Natural killer cell (primary cell): ENCODE measurements around the gene CRB3. TPM values are rescaled to one million over a fixed set of nuclear protein-coding genes. Genes with fewer than 3 reads are reported as not detected.

Experiments
- ATAC-seq, 3 donors: fragments of 150-1000 bp in 2 of 3; fragments of 200-7000 bp in 1 of 3; cut with Tn5 transposase; 1 replicate in 1 of 3; 2 replicates in 2 of 3; pipeline ENCODE4 v1.10.0; 2021; ENCODE audit warnings: mild to moderate bottlenecking in 2 of 3, moderate library complexity in 2 of 3
- DNase-seq, 2 donors: peaks; one replicate each; pipeline versions ENCODE4 v3.0.0 to v3.0.0-alpha.2; 2013 to 2021; ENCODE audit warnings: mixed read lengths in 1 of 2
- H3K27ac ChIP-seq: one replicate; pipeline ENCODE4 v1.5.1; 2013; ENCODE audit warnings: mild to moderate bottlenecking, low read length
- H3K27me3 ChIP-seq: one replicate; pipeline ENCODE4 v1.6.1; 2013; ENCODE audit warnings: low read length; ENCODE audit not compliant: control insufficient read depth, insufficient read depth
- H3K36me3 ChIP-seq: one replicate; pipeline ENCODE4 v1.6.1; 2013; ENCODE audit warnings: low read length; ENCODE audit not compliant: control insufficient read depth, insufficient read depth
- H3K4me1 ChIP-seq: one replicate; pipeline ENCODE4 v1.6.1; 2013; ENCODE audit warnings: low read length; ENCODE audit not compliant: control insufficient read depth, insufficient read depth
- H3K4me3 ChIP-seq: one replicate; pipeline ENCODE4 v1.5.1; 2013; ENCODE audit warnings: low read length
- H3K9me3 ChIP-seq: one replicate; pipeline ENCODE4 v1.6.1; 2013; ENCODE audit warnings: low read length; ENCODE audit not compliant: control insufficient read depth, insufficient read depth
- H3K27ac Mint-ChIP-seq, 2 donors: one replicate each; pipeline ENCODE4 v1.8.0; 2022; ENCODE audit warnings: mild to moderate bottlenecking in 2 of 2, mixed read lengths in 2 of 2, moderate library complexity in 1 of 2
- H3K27me3 Mint-ChIP-seq, 2 donors: one replicate each; pipeline ENCODE4 v1.8.0; 2022; ENCODE audit warnings: low read depth in 2 of 2, mixed read lengths in 2 of 2
- H3K36me3 Mint-ChIP-seq: one replicate; pipeline ENCODE4 v1.8.0; 2022; ENCODE audit warnings: mixed read lengths
- H3K4me1 Mint-ChIP-seq, 2 donors: one replicate each; pipeline ENCODE4 v1.8.0; 2022; ENCODE audit warnings: mixed read lengths in 2 of 2
- H3K4me3 Mint-ChIP-seq: one replicate; pipeline ENCODE4 v1.8.0; 2022; ENCODE audit warnings: mild to moderate bottlenecking, moderate library complexity, mixed read lengths
- H3K9me3 Mint-ChIP-seq, 2 donors: one replicate each; pipeline ENCODE4 v1.8.0; 2022; ENCODE audit warnings: mixed read lengths in 2 of 2
- WGBS: methylation state at CpG from one replicate; pipeline ENCODE4 v1.1.7; 2013; ENCODE audit warnings: missing lambda C conversion rate; ENCODE audit not compliant: insufficient coverage; 5-methylcytosine and 5-hydroxymethylcytosine counted together
- intact Hi-C: fragments of 100-400 bp; cut with micrococcal nuclease; formaldehyde crosslinking; loops from one replicate; pipeline ENCODE4 v1.14.2; 2022
- total RNA-seq, 4 donors: library from RNA; stranded (reverse); fragments of 120-200 nt in 1 of 4; gene quantifications; one replicate each; pipeline versions ENCODE4 v1.2.3 to v1.2.4, GENCODE V29; 2013 to 2022
- TF ChIP-seq, protein P1 (sequence below): fragments of 200-600 bp; IDR thresholded peaks from one replicate; pipeline ENCODE4 v1.8.0; 2022; ENCODE audit warnings: antibody characterized with exemption

CRB3 gene
- total RNA-seq, 3 donors from 2014 or later (not counting 1 experiment from before 2014, with no cell fraction given): 0.59 to 1.1 TPM; not detected in 1

- peaks cover 15% of the 10 kb centered on the region for H3K4me1 ChIP-seq
- no peaks in the 10 kb centered on the region for H3K9me3 Mint-ChIP-seq
- H3K27ac ChIP-seq: no peak overlapping the region
- H3K36me3 ChIP-seq: no peaks in the 10 kb centered on the region
- WGBS: 94% methylated on average over 17 of the region's 17 CpGs
- no peaks in the 10 kb centered on the region for H3K36me3 Mint-ChIP-seq
- no peak overlapping the region for H3K4me3 Mint-ChIP-seq
- H3K27ac Mint-ChIP-seq: no peak overlapping the region
- ATAC-seq (no peak), DNase-seq (no peak)
- intact Hi-C loops: no loop called here
- peaks cover 0 to 11% of the 10 kb centered on the region in 2 donors for H3K4me1 Mint-ChIP-seq
- H3K4me3 ChIP-seq: no peak overlapping the region
- H3K27me3 Mint-ChIP-seq: peaks cover 0 to 30% of the 10 kb centered on the region in 2 donors
- H3K9me3 ChIP-seq: no peaks in the 10 kb centered on the region
- H3K27me3 ChIP-seq: peaks cover 16% of the 10 kb centered on the region
- TF ChIP-seq, protein P1, sequence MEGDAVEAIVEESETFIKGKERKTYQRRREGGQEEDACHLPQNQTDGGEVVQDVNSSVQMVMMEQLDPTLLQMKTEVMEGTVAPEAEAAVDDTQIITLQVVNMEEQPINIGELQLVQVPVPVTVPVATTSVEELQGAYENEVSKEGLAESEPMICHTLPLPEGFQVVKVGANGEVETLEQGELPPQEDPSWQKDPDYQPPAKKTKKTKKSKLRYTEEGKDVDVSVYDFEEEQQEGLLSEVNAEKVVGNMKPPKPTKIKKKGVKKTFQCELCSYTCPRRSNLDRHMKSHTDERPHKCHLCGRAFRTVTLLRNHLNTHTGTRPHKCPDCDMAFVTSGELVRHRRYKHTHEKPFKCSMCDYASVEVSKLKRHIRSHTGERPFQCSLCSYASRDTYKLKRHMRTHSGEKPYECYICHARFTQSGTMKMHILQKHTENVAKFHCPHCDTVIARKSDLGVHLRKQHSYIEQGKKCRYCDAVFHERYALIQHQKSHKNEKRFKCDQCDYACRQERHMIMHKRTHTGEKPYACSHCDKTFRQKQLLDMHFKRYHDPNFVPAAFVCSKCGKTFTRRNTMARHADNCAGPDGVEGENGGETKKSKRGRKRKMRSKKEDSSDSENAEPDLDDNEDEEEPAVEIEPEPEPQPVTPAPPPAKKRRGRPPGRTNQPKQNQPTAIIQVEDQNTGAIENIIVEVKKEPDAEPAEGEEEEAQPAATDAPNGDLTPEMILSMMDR: no peak
These were observed 35.1 kb downstream of the CRB3 start for GRCh38 chr19:6499052-6499790.

GRCh38 chr19:6500837-6501739, 37.0 kb downstream of the CRB3 start:
- no peak for ATAC-seq
- Histone ChIP-seq H3K9me3 (no peaks in the 10 kb centered on the region), H3K4me3 (no peak overlapping the region), H3K27me3 (peaks cover 16% of the 10 kb centered on the region), H3K4me1 (peaks cover 21% of the 10 kb centered on the region), H3K27ac (no peak overlapping the region), H3K36me3 (no peaks in the 10 kb centered on the region)
- Mint-ChIP-seq H3K4me3 (peak overlapping the region; percentile 78), H3K4me1 (peaks cover 0 to 16% of the 10 kb centered on the region in 2 donors), H3K9me3 (no peaks in the 10 kb centered on the region), H3K36me3 (no peaks in the 10 kb centered on the region), H3K27me3 (peaks cover 0 to 30% of the 10 kb centered on the region in 2 donors), H3K27ac (no peak overlapping the region)
- TF ChIP-seq, protein P1: no peak
- DNase-seq: no peak
- intact Hi-C loops: no loop called here
- WGBS: 70% methylated on average over 23 of the region's 24 CpGs

GRCh38 chr19:6501740-6502648, 37.9 kb downstream of the CRB3 start, which contains the start of gene TUBB4A:
Gene TUBB4A (minus strand): TSS chr19:6502309. CDS start chr19:6502212, 97 bp downstream.
- TF ChIP-seq, protein P1: no peak
- H3K27ac ChIP-seq: no peak within 1 kb of the TSS
- ATAC-seq (peak in 2 of 3 donors; percentile 38 to 52), DNase-seq (peak in 1 of 2 donors; percentile 53)
- H3K27ac Mint-ChIP-seq: no peak within 1 kb of the TSS
- no peaks in the 10 kb centered on the region for H3K36me3 ChIP-seq
- peaks cover 0 to 16% of the 10 kb centered on the region in 2 donors for H3K4me1 Mint-ChIP-seq
- H3K36me3 Mint-ChIP-seq: no peaks in the 10 kb centered on the region
- no peaks in the 10 kb centered on the region for H3K9me3 Mint-ChIP-seq
- H3K4me1 ChIP-seq: peaks cover 21% of the 10 kb centered on the region
- H3K4me3 Mint-ChIP-seq: peak within 1 kb of the TSS; percentile 78
- peaks cover 0 to 30% of the 10 kb centered on the region in 2 donors for H3K27me3 Mint-ChIP-seq
- peak within 1 kb of the TSS; percentile 31 for H3K4me3 ChIP-seq
- H3K9me3 ChIP-seq: no peaks in the 10 kb centered on the region
- intact Hi-C loops: no loop called here
- 2% methylated on average over 70 of the region's 71 CpGs for WGBS
- peaks cover 16% of the 10 kb centered on the region for H3K27me3 ChIP-seq
